Endothelial cell (in vitro differentiated cells): Measurements from ENCODE around the gene RWDD4. TPM values are rescaled to one million over a fixed set of nuclear protein-coding genes. Genes with fewer than 3 reads are reported as not detected.
"Not testable (repeated sequence)": the region's sequence is repeated elsewhere in the genome, so short reads cannot be mapped to it uniquely, and the experiment has no call there.

ENCODE experiments used
- DNase-seq: peaks from one replicate; pipeline ENCODE4 v3.0.0; 2021; ENCODE audit warnings: low spot score
- H3K27ac Mint-ChIP-seq: one replicate; pipeline ENCODE4 v1.8.0; 2021; ENCODE audit warnings: mixed read lengths, inconsistent platforms; ENCODE audit not compliant: unreplicated experiment
- H3K27me3 Mint-ChIP-seq: one replicate; pipeline ENCODE4 v1.8.0; 2021; ENCODE audit warnings: mild to moderate bottlenecking, moderate library complexity, mixed read lengths, inconsistent platforms; ENCODE audit not compliant: unreplicated experiment
- H3K36me3 Mint-ChIP-seq: one replicate; pipeline ENCODE4 v1.8.0; 2021; ENCODE audit warnings: mild to moderate bottlenecking, low read depth, mixed read lengths, inconsistent platforms; ENCODE audit not compliant: unreplicated experiment
- H3K4me1 Mint-ChIP-seq: one replicate; pipeline ENCODE4 v1.8.0; 2021; ENCODE audit warnings: mild to moderate bottlenecking, mixed read lengths, inconsistent platforms; ENCODE audit not compliant: unreplicated experiment
- H3K4me3 Mint-ChIP-seq: one replicate; pipeline ENCODE4 v1.8.0; 2021; ENCODE audit warnings: mild to moderate bottlenecking, mixed read lengths, inconsistent platforms; ENCODE audit not compliant: unreplicated experiment
- H3K9me3 Mint-ChIP-seq: one replicate; pipeline ENCODE4 v1.8.0; 2021; ENCODE audit warnings: mixed read lengths, inconsistent platforms; ENCODE audit not compliant: unreplicated experiment
- CTCF ChIP-seq: fragments of 200-600 bp; sonication (generic); IDR thresholded peaks from one replicate; pipeline ENCODE4 v1.5.0; 2021; ENCODE audit warnings: antibody characterized with exemption; ENCODE audit not compliant: unreplicated experiment
- total RNA-seq: library from RNA; stranded (reverse); fragmentation: NEBNext Ultra II Directional; extraction: Animal tissue kit (Norgen Biotek cat#: 25700); gene quantifications from one replicate; pipeline ENCODE4 v1.2.1, GENCODE V29; 2021; ENCODE audit not compliant: unreplicated experiment

The RWDD4 gene
- total RNA-seq, 1 donor from 2014 or later, result 13.1 TPM

- Mint-ChIP-seq H3K4me1 (peaks cover 28% of the 10 kb centered on the region), H3K27ac (no peak overlapping the region), H3K27me3 (peaks cover 8% of the 10 kb centered on the region), H3K36me3 (no peaks in the 10 kb centered on the region), H3K9me3 (no peaks in the 10 kb centered on the region), H3K4me3 (no peak overlapping the region)
- DNase-seq, result no peak
- TF ChIP-seq CTCF, result no peak
Measured at GRCh38 chr4:183633476-183634400, 25.2 kb downstream of the RWDD4 start.

- no peak overlapping the region for H3K4me3 Mint-ChIP-seq
- H3K27ac Mint-ChIP-seq, result no peak overlapping the region
- peaks cover 28% of the 10 kb centered on the region for H3K4me1 Mint-ChIP-seq
- no peaks in the 10 kb centered on the region for H3K9me3 Mint-ChIP-seq
- H3K36me3 Mint-ChIP-seq, result no peaks in the 10 kb centered on the region
- no peak for TF ChIP-seq CTCF
- DNase-seq, result no peak
- H3K27me3 Mint-ChIP-seq, result peaks cover 8% of the 10 kb centered on the region
Measured at GRCh38 chr4:183632689-183633088, 26.3 kb downstream of the RWDD4 start.

- Mint-ChIP-seq H3K9me3 (no peaks in the 10 kb centered on the region), H3K27me3 (peaks cover 8% of the 10 kb centered on the region), H3K4me3 (no peak overlapping the region), H3K36me3 (no peaks in the 10 kb centered on the region), H3K27ac (no peak overlapping the region), H3K4me1 (peaks cover 21% of the 10 kb centered on the region)
- DNase-seq, result no peak
- no peak for TF ChIP-seq CTCF
Measured at GRCh38 chr4:183631577-183632198, 27.3 kb downstream of the RWDD4 start.

- Mint-ChIP-seq H3K27me3 (no peaks in the 10 kb centered on the region), H3K36me3 (no peaks in the 10 kb centered on the region), H3K4me3 (no peak overlapping the region), H3K9me3 (no peaks in the 10 kb centered on the region), H3K27ac (no peak overlapping the region), H3K4me1 (no peaks in the 10 kb centered on the region)
- no peak for TF ChIP-seq CTCF
- no peak for DNase-seq
Measured at GRCh38 chr4:183627979-183628588, 30.9 kb downstream of the RWDD4 start.

GRCh38 chr4:183627286-183627685 lies 31.7 kb downstream of the RWDD4 start:
- not testable (repeated sequence) for H3K36me3 Mint-ChIP-seq, H3K4me1 Mint-ChIP-seq, H3K27ac Mint-ChIP-seq, H3K4me3 Mint-ChIP-seq, H3K27me3 Mint-ChIP-seq, DNase-seq, H3K9me3 Mint-ChIP-seq
